GM12801 (cell line): Measurements from ENCODE around the gene SPATA6L.

ENCODE experiments used
- TF ChIP-seq, protein P1 (sequence below): IDR thresholded peaks from one replicate; pipeline ENCODE4 v1.5.1; 2011; ENCODE audit warnings: control low read depth; ENCODE audit not compliant: insufficient read length; ENCODE audit errors: extremely low read depth

Gene SPATA6L

DNA sequence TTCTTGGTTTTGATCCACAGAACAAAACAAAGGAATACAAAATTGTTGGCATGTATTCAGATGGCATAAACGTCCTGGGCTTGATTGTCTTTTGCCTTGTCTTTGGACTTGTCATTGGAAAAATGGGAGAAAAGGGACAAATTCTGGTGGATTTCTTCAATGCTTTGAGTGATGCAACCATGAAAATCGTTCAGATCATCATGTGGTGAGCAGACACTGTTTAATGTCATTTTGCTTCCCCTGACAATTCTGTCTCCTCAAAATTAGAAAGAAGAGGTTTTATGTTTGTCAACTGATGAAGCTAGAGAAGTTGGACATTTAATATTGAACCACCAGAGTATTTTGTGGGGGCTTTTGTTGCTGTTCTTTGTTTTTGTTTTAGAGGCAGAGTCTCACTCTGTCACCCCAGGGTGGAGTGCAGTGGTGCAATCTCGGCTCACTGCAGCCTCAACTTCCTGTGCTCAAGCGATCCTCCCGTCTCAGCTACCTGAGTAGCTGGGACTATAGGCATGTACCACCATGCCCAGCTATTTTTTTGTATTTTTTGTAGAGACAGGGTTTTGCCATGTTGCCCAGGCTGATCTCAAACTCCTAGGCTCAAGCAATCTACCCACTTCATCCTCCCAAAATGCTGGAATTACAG is 94.0 kb downstream of the SPATA6L start:
- TF ChIP-seq, protein P1, sequence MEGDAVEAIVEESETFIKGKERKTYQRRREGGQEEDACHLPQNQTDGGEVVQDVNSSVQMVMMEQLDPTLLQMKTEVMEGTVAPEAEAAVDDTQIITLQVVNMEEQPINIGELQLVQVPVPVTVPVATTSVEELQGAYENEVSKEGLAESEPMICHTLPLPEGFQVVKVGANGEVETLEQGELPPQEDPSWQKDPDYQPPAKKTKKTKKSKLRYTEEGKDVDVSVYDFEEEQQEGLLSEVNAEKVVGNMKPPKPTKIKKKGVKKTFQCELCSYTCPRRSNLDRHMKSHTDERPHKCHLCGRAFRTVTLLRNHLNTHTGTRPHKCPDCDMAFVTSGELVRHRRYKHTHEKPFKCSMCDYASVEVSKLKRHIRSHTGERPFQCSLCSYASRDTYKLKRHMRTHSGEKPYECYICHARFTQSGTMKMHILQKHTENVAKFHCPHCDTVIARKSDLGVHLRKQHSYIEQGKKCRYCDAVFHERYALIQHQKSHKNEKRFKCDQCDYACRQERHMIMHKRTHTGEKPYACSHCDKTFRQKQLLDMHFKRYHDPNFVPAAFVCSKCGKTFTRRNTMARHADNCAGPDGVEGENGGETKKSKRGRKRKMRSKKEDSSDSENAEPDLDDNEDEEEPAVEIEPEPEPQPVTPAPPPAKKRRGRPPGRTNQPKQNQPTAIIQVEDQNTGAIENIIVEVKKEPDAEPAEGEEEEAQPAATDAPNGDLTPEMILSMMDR, result no peak

DNA sequence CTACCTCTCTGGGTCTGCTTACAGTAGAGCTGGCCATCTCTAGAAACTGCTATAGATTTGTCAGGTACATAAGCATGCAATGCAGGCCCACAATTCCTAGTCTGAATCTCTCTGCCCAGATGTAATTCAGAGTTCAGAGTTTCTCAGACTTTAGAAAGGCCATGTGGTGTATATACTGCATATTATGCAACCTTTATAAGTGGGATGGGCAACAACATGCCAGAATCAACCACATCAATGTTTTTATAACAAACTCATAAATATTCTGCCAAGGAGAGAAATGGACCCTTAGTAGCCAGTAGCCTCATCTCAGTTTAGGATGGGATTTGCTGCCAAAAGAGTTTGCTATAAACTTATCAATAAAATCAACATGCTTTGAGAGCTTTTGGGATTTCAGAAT is 97.2 kb downstream of the SPATA6L start:
- TF ChIP-seq, protein P1, result no peak

DNA sequence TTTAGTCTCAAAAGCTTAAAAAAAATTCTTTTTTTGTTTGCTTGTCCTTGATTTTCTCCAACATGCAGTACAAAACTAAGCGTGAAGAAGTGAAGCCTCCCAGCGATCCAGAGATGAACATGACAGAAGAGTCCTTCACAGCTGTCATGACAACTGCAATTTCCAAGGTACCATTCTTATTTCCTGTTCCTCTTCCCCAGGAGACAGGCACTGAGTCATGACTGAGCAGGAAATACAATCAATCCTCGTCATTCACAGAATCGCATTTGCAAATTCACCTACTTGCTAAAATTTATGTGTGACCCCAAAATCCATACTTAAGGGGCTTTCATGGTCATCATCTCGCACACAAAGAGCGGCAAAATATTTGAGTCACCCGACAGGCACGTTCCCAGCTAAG is 98.7 kb downstream of the SPATA6L start:
- TF ChIP-seq, protein P1, result no peak

DNA sequence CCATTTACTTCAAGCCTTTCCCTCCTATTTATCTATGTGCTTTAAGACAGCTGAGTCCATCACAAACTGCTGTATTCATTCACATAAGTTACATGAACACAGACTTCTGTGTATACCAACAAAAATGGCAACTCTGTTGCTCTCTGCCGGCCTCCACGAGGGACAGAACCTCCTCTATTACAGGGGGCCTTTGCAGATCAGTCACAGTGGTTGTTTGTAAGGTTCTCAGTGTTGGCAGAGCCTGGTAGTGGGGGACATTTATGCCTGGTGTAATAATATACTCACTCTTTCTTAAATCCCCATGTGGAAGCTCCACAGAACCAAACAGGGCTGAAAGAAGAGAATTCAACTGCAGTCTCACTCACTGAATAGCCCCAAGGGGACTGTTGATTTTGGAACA is 99.5 kb downstream of the SPATA6L start:
- TF ChIP-seq, protein P1, result no peak

DNA sequence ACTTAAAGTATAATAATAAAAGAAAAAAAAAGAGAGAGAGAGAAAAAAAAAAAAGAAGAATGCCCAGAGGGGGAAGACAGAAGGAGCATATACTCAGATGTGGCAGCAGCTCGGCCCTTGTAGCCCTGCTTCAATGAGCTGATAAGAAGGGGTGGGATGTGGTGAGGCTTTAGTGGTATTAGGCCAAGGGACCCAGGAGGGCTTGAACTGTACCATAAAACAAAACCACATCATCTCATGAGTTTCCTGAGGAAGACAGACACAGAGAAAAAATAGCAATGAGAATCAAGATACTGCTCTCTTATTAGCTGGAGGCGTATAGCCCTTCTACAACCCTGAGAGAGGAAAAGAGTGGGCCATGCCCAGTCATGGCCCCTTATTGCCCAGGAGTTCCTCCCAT is 103.2 kb downstream of the SPATA6L start:
- TF ChIP-seq, protein P1, result no peak

DNA sequence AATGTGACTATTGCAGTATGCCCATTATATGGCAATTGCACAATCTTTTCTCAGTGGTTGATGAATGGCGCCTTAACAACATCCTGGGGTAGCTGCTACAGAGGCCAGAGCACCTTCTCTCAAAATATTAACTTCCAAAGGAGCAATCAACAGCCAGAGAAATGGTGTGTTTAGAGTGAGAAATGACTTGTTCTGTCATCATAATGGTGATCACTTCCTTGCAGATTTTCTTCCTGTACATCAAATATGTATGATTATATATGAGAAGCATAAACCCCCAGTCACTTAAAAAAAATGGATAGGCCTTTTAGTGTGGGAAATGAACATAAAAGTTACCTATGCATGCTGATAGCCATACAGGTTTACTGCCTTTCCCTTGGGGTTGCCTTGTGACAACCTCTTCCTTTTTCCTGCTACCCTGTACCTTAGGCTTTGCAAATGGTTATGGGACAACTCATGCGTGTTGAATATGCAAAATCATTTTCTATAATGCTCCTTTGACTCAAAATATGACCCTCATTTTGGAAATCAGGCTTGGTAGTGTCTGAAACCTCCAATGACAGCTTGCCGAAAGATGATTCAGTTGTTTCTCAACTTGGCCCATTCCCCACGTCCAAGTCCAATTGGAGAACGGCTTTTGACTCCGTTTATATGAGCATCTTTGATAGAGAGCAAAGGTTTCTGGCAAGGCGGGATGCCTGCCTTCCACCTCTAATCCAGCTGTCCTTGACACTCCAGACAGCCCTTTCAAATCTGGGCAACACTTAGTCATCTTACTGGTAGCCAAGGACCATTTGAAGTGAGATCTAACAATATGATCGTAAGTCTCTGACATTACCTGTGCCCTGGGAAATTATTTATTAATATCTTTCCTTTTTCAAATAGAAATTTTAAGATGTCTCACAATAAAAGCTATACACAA is 106.8 kb downstream of the SPATA6L start:
- TF ChIP-seq, protein P1, result no peak

DNA sequence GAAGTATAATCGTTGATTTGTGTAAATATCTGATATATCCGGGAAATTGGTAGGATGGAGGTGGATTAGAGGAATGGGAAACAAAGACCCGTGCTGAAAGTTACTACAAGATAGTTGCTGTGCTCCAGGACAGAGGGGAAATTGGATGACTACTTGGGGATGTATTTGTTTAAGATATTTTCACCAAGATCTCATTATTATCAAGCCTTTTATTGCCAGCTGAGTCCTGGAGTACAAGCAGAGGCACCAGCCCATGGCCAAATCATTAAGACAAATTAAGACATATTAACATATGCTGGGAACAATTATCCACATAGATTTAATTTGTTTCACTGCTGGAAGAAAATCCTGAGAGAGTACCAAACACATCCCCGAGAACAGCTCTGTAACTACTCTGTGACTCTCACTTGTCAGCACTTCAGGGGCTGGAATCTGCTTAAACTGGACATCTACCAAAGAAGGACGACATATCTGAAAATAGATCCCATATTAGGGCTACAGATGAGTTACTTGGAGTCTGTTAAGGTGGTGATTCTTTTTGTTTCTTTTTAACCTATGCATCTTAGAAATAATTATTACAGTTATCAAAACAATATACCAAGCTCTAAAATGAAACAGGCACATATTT is 107.8 kb downstream of the SPATA6L start:
- TF ChIP-seq, protein P1, result no peak
